Brain pericyte (primary cell): Measurements from ENCODE around the gene FHIT.
"Not testable (repeated sequence)": the region's sequence is repeated elsewhere in the genome, so short reads cannot be mapped to it uniquely, and the experiment has no call there.

Source experiments
- DNase-seq: peaks from one replicate; pipeline ENCODE4 v3.0.0-alpha.2; 2012; ENCODE audit warnings: low read depth, low spot score

Gene FHIT

GRCh38 chr3:60574046-60574769 lies 677.0 kb downstream of the FHIT start:
- DNase-seq: no peak

- DNase-seq: no peak
Observed at GRCh38 chr3:60573494-60573893, 677.8 kb downstream of the FHIT start.

- no peak for DNase-seq
Observed at GRCh38 chr3:60571511-60571910, 679.7 kb downstream of the FHIT start.

GRCh38 chr3:60557122-60557521 lies 694.1 kb downstream of the FHIT start:
- DNase-seq: no peak

GRCh38 chr3:60555686-60556354 lies 695.4 kb downstream of the FHIT start:
- no peak for DNase-seq

GRCh38 chr3:60553144-60553543 lies 698.1 kb downstream of the FHIT start:
- DNase-seq: no peak

GRCh38 chr3:60552581-60552980 lies 698.7 kb downstream of the FHIT start:
- DNase-seq: no peak

GRCh38 chr3:60551455-60552209 lies 699.6 kb downstream of the FHIT start:
- no peak for DNase-seq

- no peak for DNase-seq
Observed at GRCh38 chr3:60549863-60550262, 701.4 kb downstream of the FHIT start.

GRCh38 chr3:60542995-60543394 lies 708.3 kb downstream of the FHIT start:
- no peak for DNase-seq

GRCh38 chr3:60539394-60539793 lies 711.9 kb downstream of the FHIT start:
- not testable (repeated sequence) for DNase-seq

GRCh38 chr3:60536420-60536819 lies 714.8 kb downstream of the FHIT start:
- DNase-seq: no peak

- DNase-seq: no peak
Observed at GRCh38 chr3:60531759-60532158, 719.5 kb downstream of the FHIT start.

- no peak for DNase-seq
Observed at GRCh38 chr3:60528651-60529050, 722.6 kb downstream of the FHIT start.

GRCh38 chr3:60523536-60523935 lies 727.7 kb downstream of the FHIT start:
- DNase-seq: no peak

- no peak for DNase-seq
Observed at GRCh38 chr3:60517134-60517533, 734.1 kb downstream of the FHIT start.

GRCh38 chr3:60514866-60515265 lies 736.4 kb downstream of the FHIT start:
- DNase-seq: no peak

GRCh38 chr3:60514085-60514649 lies 737.1 kb downstream of the FHIT start:
- DNase-seq: no peak

- DNase-seq: no peak
Observed at GRCh38 chr3:60513241-60513640, 738.0 kb downstream of the FHIT start.

- DNase-seq: no peak
Observed at GRCh38 chr3:60512506-60512905, 738.7 kb downstream of the FHIT start.

GRCh38 chr3:60509471-60509870 lies 741.8 kb downstream of the FHIT start:
- no peak for DNase-seq

- no peak for DNase-seq
Observed at GRCh38 chr3:60504827-60505457, 746.3 kb downstream of the FHIT start.
